Activated CD8-positive, alpha-beta T cell treated with anti-CD3 and anti-CD28 coated beads for 36 hours (primary cell): ENCODE measurements around the gene SGMS1. TPM values are rescaled to one million over a fixed set of nuclear protein-coding genes. Genes with fewer than 3 reads are reported as not detected.
A peak's percentile ranks its signal among the peaks of the same experiment; 100 is the strongest.
"Not testable (repeated sequence)": the region's sequence is repeated elsewhere in the genome, so short reads cannot be mapped to it uniquely, and the experiment has no call there.

Experiments
- ATAC-seq: fragments of 200-7000 bp; cut with Tn5 transposase; one replicate; pipeline ENCODE4 v1.10.0; 2021; ENCODE audit warnings: mild to moderate bottlenecking, moderate library complexity
- CTCF ChIA-PET: fragments of 350-600 bp; sonication (Branson Sonifier 250); formaldehyde crosslinking; loops from one replicate; lab custom pipeline; 2021; ENCODE audit warnings: antibody characterized with exemption; lab: Charles Lee
- POLR2A ChIA-PET: fragments of 350-600 bp; sonication (Branson Sonifier 250); formaldehyde crosslinking; loops from one replicate; lab custom pipeline; 2021; ENCODE audit warnings: antibody characterized with exemption; lab: Charles Lee
- DNase-seq: peaks from one replicate; pipeline ENCODE4 v3.0.0-alpha.2; 2020
- H3K27ac Mint-ChIP-seq: one replicate; pipeline ENCODE4 v1.8.0; 2021; ENCODE audit warnings: mild to moderate bottlenecking, mixed read lengths
- H3K27me3 Mint-ChIP-seq: one replicate; pipeline ENCODE4 v1.8.0; 2021; ENCODE audit warnings: mixed read lengths
- H3K36me3 Mint-ChIP-seq: one replicate; pipeline ENCODE4 v1.8.0; 2021; ENCODE audit warnings: low read depth, mixed read lengths
- H3K4me1 Mint-ChIP-seq: one replicate; pipeline ENCODE4 v1.8.0; 2021; ENCODE audit warnings: low read depth, mixed read lengths
- H3K4me3 Mint-ChIP-seq: one replicate; pipeline ENCODE4 v1.8.0; 2021; ENCODE audit warnings: mild to moderate bottlenecking, moderate library complexity, mixed read lengths
- H3K9me3 Mint-ChIP-seq: one replicate; pipeline ENCODE4 v1.8.0; 2021; ENCODE audit warnings: mixed read lengths
- intact Hi-C: fragments of 100-400 bp; cut with micrococcal nuclease; formaldehyde crosslinking; loops from one replicate; pipeline ENCODE4 v1.10.0; 2022
- total RNA-seq, 2 experiments: library from RNA; stranded (reverse); gene quantifications; one replicate each; pipeline ENCODE4 v1.2.3, GENCODE V29; 2021
- TF ChIP-seq, protein P1 (sequence below): fragments of 200-600 bp; IDR thresholded peaks from one replicate; pipeline ENCODE4 v1.8.0; 2022; ENCODE audit warnings: antibody characterized with exemption, mild to moderate bottlenecking

Gene SGMS1
- total RNA-seq, 2 experiments from 2014 or later = 9.0 to 10.6 TPM

DNA sequence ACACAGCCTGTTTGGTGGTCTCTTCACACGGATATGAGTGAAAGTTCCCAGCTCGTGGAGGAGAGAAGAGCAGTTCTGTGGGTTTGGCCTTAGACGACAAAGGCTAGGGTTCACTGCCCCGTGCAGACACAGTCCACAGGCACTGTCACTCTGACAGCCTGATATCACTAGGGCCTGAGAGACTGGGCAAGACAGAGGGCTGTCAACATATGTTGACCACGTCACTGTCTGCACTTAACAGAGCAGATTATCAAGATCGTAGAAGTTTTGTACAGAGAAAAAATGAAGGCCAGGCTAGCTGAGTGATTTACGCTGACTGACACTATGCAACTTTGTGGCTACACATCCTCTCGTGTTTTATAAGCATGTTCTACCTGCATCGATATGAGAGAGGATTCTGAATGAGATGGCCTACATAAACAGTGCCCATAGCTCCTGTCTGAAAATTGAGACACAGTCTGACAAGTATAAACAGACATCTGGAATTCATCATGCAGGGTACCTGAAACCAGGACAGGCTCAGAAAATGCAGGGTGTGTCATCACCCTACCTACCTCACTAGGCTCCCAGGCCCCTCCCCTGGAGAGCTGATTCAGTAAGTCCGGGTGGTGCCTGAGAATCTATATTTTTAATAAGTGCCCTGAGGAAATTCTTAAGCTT lies 120.0 kb downstream of the SGMS1 start:
- H3K9me3 Mint-ChIP-seq = no peaks in the 10 kb centered on the region
- TF ChIP-seq, protein P1, sequence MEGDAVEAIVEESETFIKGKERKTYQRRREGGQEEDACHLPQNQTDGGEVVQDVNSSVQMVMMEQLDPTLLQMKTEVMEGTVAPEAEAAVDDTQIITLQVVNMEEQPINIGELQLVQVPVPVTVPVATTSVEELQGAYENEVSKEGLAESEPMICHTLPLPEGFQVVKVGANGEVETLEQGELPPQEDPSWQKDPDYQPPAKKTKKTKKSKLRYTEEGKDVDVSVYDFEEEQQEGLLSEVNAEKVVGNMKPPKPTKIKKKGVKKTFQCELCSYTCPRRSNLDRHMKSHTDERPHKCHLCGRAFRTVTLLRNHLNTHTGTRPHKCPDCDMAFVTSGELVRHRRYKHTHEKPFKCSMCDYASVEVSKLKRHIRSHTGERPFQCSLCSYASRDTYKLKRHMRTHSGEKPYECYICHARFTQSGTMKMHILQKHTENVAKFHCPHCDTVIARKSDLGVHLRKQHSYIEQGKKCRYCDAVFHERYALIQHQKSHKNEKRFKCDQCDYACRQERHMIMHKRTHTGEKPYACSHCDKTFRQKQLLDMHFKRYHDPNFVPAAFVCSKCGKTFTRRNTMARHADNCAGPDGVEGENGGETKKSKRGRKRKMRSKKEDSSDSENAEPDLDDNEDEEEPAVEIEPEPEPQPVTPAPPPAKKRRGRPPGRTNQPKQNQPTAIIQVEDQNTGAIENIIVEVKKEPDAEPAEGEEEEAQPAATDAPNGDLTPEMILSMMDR = no peak
- peaks cover 6% of the 10 kb centered on the region for H3K36me3 Mint-ChIP-seq
- no peaks in the 10 kb centered on the region for H3K27me3 Mint-ChIP-seq
- ChIA-PET CTCF (interaction anchor here (1.7 kb wide), 1 partner anchor 9 kb away, joined by 6 read pairs; no protein-coding TSS in a partner anchor), POLR2A (no interaction called here)
- intact Hi-C loops = no loop called here
- no peak overlapping the region for H3K4me3 Mint-ChIP-seq
- H3K4me1 Mint-ChIP-seq = peaks cover 72% of the 10 kb centered on the region
- ATAC-seq (peak; percentile 29), DNase-seq (peak; percentile 37)
- peak overlapping the region; percentile 16 for H3K27ac Mint-ChIP-seq

DNA sequence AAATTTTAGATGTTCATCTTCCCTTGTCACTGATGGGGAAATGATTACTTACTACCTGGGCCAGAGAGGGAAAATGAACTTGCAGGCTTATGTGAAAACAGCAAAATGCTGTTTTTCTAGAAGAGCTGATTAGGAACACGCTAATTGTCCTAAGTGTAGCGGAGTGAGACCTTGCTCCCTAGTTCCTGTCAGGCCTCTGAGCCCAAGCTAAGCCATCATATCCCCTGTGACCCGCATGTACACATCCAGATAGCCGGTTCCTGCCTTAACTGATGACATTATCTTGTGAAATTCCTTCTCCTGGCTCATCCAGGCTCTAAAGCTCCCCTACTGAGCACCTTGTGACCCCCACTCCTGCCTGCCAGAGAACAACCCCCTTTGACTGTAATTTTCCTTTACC lies 120.6 kb downstream of the SGMS1 start:
- Mint-ChIP-seq H3K4me1 (peaks cover 72% of the 10 kb centered on the region), H3K27ac (peak overlapping the region; percentile 16)
- CTCF ChIA-PET = interaction anchor here (1.7 kb wide), 1 partner anchor 9 kb away, joined by 6 read pairs; no protein-coding TSS in a partner anchor
- POLR2A ChIA-PET, intact Hi-C loops, H3K9me3 Mint-ChIP-seq, DNase-seq, H3K4me3 Mint-ChIP-seq, ATAC-seq, H3K36me3 Mint-ChIP-seq, H3K27me3 Mint-ChIP-seq: not testable (repeated sequence)

DNA sequence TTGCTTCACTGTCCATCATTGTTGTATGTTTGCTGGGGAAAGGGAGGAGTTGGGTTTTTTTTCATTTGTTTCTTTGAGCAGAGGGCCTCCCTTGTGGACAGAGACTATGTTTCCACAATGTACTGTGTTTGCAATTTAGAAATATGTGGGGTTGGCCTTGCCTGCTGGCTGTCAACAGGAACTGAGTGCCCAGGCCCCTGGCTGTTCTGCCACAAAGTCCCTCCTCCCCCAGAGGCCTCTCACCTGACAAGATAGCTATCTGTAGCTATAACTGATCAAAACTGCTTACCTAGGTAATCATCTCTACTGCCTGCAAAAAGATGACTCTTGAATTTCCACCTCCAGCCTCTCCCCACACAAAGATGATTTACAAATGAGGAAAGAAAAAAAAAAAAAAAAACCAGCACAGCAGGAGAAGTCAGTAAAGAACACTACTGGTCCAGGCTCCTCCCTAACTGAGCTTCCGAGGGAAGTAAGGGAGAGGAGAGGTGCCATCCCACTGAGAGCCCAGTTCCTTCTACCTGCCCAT lies 121.8 kb downstream of the SGMS1 start:
- CTCF ChIA-PET = no interaction called here
- intact Hi-C loops = no loop called here
- TF ChIP-seq, protein P1 = no peak
- Mint-ChIP-seq H3K4me1 (peaks cover 72% of the 10 kb centered on the region), H3K36me3 (peaks cover 9% of the 10 kb centered on the region), H3K9me3 (no peaks in the 10 kb centered on the region), H3K27ac (peak overlapping the region; percentile 80), H3K4me3 (no peak overlapping the region), H3K27me3 (no peaks in the 10 kb centered on the region)
- peak; percentile 44 for DNase-seq
- peak; percentile 67 for ATAC-seq
- POLR2A ChIA-PET = interaction anchor here (1.1 kb wide), 1 partner anchor 10 kb away, joined by 3 read pairs; no protein-coding TSS in a partner anchor

DNA sequence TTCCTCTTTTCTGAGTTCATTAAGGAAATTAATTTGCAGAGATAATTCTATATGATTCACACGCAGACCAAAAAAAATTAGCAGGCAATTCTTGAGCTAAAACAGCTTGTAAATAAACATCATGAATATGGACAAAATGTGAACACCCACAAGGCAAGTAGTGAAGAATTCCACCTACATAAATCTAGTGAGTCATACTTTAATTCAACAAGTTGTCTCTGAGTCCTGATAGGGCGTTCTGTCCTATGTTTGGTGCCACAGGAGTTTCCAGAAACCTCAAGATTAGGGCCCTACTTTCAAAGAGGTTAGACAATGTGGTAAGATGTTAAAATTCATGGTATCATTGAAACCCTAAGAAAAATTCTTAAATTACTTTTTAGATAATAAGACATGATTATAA lies 122.3 kb downstream of the SGMS1 start:
- peak; percentile 16 for DNase-seq
- TF ChIP-seq, protein P1 = no peak
- H3K9me3 Mint-ChIP-seq = no peaks in the 10 kb centered on the region
- H3K4me1 Mint-ChIP-seq = peaks cover 72% of the 10 kb centered on the region
- peaks cover 11% of the 10 kb centered on the region for H3K36me3 Mint-ChIP-seq
- H3K4me3 Mint-ChIP-seq = no peak overlapping the region
- ATAC-seq = peak; percentile 61
- CTCF ChIA-PET = no interaction called here
- no peaks in the 10 kb centered on the region for H3K27me3 Mint-ChIP-seq
- POLR2A ChIA-PET = interaction anchor here (1.1 kb wide), 1 partner anchor 11 kb away, joined by 3 read pairs; no protein-coding TSS in a partner anchor
- intact Hi-C loops = no loop called here
- no peak overlapping the region for H3K27ac Mint-ChIP-seq

DNA sequence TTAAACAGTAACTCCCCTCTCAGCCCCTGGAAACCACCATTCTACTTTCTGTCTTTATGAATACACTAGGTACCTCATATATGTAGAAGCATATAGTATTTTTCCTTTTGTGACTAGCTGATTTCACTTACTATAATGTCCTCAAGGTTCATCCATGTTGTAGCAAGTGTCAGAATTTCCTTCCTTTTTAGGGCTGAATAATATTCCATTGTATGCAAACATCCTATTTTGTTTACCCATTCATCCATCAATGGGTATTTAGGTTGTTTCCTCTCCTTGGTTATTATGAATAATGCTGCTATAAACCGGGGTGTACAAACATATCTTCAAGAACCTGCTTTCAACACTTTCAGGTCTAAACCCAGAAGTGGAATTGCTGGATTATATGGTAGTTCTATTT lies 125.3 kb downstream of the SGMS1 start:
- intact Hi-C loops = no loop called here
- POLR2A ChIA-PET = interaction anchor here (0.6 to 1.7 kb wide), 2 partner anchors 14 to 271 kb away, joined by 3 to 4 read pairs; no protein-coding TSS in a partner anchor
- Mint-ChIP-seq H3K4me3 (no peak overlapping the region), H3K27ac (peak overlapping the region; percentile 25), H3K27me3 (no peaks in the 10 kb centered on the region), H3K36me3 (peaks cover 15% of the 10 kb centered on the region), H3K4me1 (peaks cover 60% of the 10 kb centered on the region), H3K9me3 (peaks cover 2% of the 10 kb centered on the region)
- TF ChIP-seq, protein P1 = no peak
- no peak for ATAC-seq
- no peak for DNase-seq
- CTCF ChIA-PET = no interaction called here
